NCI-H2227 (cell line): Measurements from ENCODE around the gene ELL2.
A peak's percentile ranks its signal among the peaks of the same experiment; 100 is the strongest.
"Not testable (repeated sequence)": the region's sequence is repeated elsewhere in the genome, so short reads cannot be mapped to it uniquely, and the experiment has no call there.

Experiments used
- DNase-seq: peaks from one replicate; lab custom pipeline; 2025; ENCODE audit not compliant: unreplicated experiment; lab: John Stamatoyannopoulos, UW

ELL2 gene

DNA sequence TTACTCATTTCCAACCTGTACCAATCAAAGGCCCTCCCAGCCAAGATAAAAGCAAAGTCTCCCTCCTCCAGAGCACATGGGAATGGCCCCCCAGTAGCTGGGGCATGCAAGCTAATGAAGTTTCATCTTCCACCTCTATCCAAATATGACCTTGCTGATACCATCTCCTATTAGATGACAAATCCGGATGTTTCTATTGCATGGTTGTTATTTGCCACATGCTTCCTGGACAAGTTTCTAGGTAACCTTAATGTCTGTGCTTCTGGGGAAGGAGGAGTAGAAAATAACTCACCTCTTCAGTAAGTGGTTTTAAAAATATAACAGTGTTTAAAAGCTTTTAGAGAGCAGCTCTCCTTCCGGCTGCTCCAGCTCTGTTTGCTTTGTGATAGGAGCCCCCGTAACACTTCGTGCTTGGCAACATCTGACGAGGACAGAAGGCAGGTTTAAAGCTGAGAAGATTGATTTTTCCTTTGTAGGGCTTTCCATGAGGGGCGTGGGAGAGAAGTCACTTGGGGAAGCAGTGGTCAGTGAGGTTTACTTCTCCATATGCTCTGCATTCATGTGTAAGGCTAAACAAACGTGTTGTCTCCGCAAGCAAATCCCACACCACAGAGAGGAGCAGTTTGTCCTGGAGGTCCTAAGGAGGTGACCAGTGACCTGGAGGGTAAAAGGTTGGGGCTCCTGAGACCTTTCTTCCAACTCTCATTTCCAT is 98.8 kb downstream of the ELL2 start:
- no peak for DNase-seq

GRCh38 chr5:95861864-95862561 is 99.6 kb downstream of the ELL2 start:
- DNase-seq = no peak

- DNase-seq = no peak
These were observed 100.3 kb downstream of the ELL2 start for GRCh38 chr5:95861221-95861863.

DNA sequence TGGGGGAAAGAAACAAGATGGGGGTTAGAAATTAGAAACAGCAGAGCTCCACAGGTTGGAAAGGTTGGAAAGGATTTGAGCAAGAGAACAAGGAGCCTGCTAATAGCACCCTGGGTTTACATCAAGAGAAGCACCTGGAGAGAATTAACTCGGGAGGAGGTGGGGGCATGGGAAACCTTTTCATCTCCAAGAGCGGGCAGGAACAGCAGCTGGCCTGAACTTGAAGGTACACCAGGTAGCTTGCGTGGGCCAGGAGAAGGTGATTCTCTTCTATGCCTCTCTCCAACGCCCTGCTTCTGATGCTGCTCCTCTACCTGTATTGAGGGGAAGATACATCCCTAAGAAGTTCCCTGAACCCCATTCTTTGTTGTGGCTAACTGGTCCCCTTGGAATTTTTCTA is 102.0 kb downstream of the ELL2 start:
- no peak for DNase-seq

GRCh38 chr5:95858661-95859595 is 102.7 kb downstream of the ELL2 start:
- DNase-seq = peak; percentile 85

GRCh38 chr5:95858023-95858461 is 103.6 kb downstream of the ELL2 start:
- DNase-seq = no peak

DNA sequence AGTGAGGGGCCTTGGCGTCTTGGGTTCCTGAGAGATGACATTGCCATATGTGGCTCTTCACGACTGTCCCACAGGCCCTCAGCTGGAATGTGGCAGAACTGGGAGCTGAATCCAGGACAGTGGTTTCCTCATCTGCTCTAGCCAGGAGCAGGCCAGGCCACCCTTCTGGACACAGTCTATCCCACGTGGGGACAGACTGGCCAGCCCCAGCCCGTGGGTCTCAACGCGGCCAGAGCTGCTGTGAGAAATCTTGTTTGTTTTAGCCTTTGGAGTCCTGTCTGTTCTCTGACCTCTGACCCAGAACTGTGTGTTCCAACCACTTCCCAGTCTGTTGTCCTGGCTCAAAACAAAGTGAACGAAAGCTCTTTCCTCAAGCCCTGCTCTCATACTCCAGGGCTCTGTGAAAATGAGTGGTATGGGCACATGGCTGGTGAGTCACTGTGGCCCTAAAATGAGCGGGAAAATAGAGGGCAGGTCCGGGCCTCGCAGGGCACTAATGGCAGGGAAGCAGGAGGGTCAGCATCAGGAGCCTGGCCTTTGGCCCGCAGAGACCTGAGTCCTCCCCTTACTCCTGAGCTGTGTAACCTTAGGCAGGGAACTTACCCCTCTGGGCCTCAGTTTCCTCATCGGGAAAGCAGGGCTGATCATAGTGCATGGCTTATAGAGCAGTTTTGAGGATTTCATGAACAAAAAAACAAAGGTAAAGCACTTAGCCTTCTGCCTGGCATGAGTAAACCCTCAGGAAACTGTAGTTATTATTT is 104.3 kb downstream of the ELL2 start:
- DNase-seq = no peak

- DNase-seq = no peak
These were observed 105.1 kb downstream of the ELL2 start for GRCh38 chr5:95856501-95856981.

DNA sequence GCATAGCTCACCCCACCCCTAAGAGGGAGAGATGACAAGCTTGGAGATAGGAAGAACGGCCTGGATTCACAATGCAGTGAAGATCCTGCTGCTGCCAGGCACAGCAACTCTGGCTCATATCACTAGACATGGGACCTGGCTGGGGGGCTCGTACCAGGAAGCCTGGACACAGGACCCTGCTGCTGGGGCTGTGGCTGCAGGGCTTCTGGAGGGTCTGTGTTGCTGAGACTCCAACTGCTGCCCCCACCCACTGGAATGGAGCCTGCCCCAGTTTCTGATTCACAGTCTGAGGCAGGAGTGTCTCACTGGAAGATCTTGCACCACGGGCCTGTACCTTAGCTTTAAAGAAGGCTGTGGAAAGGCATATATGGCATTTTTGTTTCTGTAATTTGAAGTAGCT is 108.2 kb downstream of the ELL2 start:
- DNase-seq = no peak

DNA sequence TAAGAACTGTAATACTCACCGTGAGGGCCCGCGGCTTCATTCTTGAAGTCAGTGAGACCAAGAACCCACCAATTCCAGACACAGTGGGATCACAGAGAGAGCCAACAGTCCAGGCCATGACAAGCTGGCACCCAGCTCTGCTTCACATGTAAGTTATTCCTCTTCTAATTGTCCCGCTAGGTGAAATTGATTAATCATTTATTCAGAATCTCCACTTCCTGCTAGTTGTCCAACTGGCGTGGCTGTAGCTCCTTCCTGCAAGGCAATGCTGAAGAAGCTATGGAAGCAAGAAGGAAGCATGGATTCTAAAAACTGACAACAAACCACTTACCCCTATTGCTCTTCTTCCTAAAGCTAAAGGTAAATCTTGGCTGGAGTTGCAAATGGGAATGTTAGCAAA is 109.1 kb downstream of the ELL2 start:
- no peak for DNase-seq

DNA sequence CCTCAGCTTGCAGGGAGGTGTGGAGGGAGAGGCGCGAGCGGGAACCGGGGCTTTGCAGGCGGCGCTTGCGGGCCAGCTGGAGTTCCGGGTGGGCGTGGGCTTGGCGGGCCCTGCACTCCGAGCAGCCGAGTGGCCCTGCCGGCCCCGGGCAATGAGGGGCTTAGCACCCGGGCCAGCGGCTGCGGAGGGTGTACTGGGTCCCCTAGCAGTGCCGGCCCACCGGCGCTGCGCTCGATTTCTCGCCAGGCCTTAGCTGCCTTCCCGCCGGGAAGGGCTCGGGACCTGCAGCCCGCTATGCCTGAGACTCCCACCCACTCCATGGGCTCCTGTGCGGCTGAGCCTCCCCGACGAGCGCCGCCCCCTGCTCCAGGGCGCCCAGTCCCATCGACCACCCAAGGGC is 110.5 kb downstream of the ELL2 start:
- not testable (repeated sequence) for DNase-seq

DNA sequence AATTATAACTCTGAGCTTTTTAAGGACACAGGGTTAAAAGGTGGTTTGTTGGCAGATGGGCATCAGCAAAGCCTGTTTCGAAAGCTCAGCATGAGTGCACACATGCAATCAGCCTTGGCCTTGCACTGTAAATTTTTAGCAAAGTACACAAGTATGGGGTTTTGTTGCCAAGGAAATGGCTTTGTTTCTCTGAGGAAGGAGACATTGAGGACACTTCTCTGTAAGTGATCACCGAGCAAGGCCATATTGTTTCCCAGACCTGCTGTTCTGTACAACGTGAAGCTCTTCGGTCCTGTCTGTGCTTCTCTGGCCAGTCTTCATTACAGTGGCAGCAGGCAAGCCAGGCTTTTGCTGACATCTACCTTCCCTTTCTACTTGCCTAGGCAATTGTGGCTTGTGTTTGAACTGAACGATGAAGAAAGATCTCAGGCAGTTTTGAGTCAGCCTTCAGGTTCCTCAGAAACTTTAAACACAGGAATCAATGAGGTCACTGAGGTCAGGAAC is 111.2 kb downstream of the ELL2 start:
- no peak for DNase-seq

GRCh38 chr5:95848701-95849100 is 113.0 kb downstream of the ELL2 start:
- DNase-seq = no peak

DNA sequence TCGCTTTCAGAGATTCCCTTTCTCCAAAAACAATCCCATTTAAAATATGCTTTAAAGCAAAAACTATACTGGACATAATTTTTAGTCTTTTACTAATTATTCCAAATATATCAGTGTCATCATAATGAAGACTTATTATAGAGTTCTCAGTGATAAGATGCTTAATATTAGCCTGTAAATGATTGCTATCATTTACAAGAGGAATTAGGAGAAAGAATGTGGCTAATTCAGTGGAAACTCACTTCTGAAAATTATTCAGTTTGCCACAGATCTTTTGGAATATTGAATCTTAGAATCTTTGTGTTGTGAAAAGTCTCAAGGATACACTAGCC is 114.4 kb downstream of the ELL2 start:
- no peak for DNase-seq

DNA sequence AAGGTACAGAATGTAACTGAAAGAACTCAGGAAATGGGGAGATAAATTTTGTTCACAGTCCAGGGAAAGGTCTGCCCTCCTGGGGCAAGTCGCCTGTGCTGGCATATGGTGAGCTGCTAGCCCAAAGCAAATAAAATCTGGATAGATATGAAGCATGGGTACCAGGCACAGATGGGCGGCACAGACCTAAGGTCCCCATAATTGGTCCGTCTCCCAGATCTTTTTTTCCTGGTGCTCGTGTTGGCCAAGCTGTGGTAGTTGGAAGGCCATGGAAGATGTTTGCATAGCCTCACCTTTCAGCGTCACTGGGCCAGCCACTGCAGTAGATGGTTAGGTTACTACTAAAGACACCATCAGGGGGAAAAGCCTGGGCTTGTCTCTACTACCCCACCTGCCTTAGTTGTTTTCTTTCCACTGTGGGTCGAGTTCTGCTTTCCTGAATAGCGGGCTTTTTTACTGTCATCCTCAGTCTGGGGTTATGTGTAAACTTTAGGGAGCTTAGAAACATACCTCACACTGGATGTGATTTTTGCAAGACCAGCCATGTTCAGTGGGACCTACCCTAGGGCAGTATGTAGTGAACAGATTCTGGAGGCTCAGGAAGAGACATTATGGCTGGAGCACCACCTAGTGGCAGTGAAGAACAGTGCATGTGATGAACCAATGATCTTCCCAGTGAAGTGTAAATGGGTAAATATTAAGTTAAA is 114.9 kb downstream of the ELL2 start:
- peak; percentile 60 for DNase-seq

GRCh38 chr5:95845391-95845790 is 116.3 kb downstream of the ELL2 start:
- no peak for DNase-seq

DNA sequence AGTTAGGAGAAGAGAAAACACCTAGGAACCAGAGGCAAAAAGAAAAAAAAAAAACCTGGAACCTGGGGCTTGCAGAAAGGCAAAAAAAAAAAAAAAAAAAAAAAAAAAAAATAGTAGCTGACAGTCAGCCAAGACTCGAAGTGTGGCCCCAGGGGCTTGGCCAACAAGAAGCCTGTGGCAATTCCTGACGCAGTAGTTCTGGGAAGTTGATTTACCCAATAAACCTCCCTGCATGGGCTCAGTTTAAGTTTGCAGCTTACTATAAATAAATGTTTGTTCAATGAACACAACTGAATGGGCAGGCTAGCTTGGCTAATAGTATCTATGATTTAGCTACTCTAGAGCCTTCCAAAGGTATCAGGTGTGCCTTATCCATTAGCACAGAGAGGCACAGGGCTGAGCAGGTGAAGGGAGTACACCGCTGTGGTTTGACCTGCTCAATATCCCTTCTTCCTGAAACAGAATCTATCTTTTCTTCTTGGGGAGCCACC is 117.9 kb downstream of the ELL2 start:
- no peak for DNase-seq

- DNase-seq = no peak
These were observed 118.7 kb downstream of the ELL2 start for GRCh38 chr5:95842854-95843544.
